Cardiac fibroblast (primary cell): Measurements from ENCODE around the gene ACTBL2.

Source experiments
- DNase-seq, 2 donors: peaks; one replicate each; pipeline versions ENCODE4 v3.0.0 to v3.0.0-alpha.2; 2010; ENCODE audit warnings: low read depth in 2 of 2
- H3K4me3 ChIP-seq, 2 donors: replicated peaks in 1 of 2; 1 replicate in 1 of 2; 2 replicates in 1 of 2; pipeline ENCODE4 v1.5.1; 2011; ENCODE audit warnings: low read depth in 2 of 2, low read length in 2 of 2, mild to moderate bottlenecking in 2 of 2, moderate library complexity in 1 of 2
- CTCF ChIP-seq: IDR thresholded peaks from one replicate; pipeline ENCODE4 v1.5.1; 2011; ENCODE audit warnings: low read depth, mild to moderate bottlenecking, low read length, inconsistent platforms

ACTBL2 gene

GRCh38 chr5:57503433-57503832, 20.8 kb upstream of the ACTBL2 start:
- TF ChIP-seq CTCF, result no peak
- no peak overlapping the region for H3K4me3 ChIP-seq
- peak in 1 of 2 donors; percentile 72 for DNase-seq

- H3K4me3 ChIP-seq, result no peak overlapping the region
- no peak for TF ChIP-seq CTCF
- peak in 1 of 2 donors; percentile 50 for DNase-seq
These were observed 19.0 kb upstream of the ACTBL2 start for GRCh38 chr5:57501414-57502201.

GRCh38 chr5:57499262-57500050, 16.8 kb upstream of the ACTBL2 start:
- peak; percentile 71 for TF ChIP-seq CTCF
- no peak overlapping the region for H3K4me3 ChIP-seq
- peak; percentile 86 to 89 for DNase-seq

- no peak for TF ChIP-seq CTCF
- H3K4me3 ChIP-seq, result no peak overlapping the region
- DNase-seq, result no peak
These were observed 15.1 kb upstream of the ACTBL2 start for GRCh38 chr5:57497733-57498132.

- no peak for TF ChIP-seq CTCF
- H3K4me3 ChIP-seq, result no peak overlapping the region
- DNase-seq, result no peak
These were observed 12.9 kb upstream of the ACTBL2 start for GRCh38 chr5:57495285-57496086.
